Uterus (tissue), 2 donors: Measurements from ENCODE around the gene ARHGAP36.

Experiments
- CTCF ChIP-seq, 4 experiments: fragments of 200-600 bp in 2 of 4; fragments of 450-650 bp in 2 of 4; sonication (generic) in 2 of 4; IDR thresholded peaks; one replicate each; pipeline ENCODE4 v1.5.1; 2016 to 2019; ENCODE audit warnings: antibody characterized with exemption in 4 of 4, mild to moderate bottlenecking in 2 of 4, moderate library complexity in 1 of 4
- POLR2A ChIP-seq, 2 donors: fragments of 450-650 bp; IDR thresholded peaks; one replicate each; pipeline ENCODE4 v1.6.1; 2016; ENCODE audit warnings: antibody characterized with exemption in 2 of 2, mild to moderate bottlenecking in 1 of 2, moderate library complexity in 1 of 2

DNA sequence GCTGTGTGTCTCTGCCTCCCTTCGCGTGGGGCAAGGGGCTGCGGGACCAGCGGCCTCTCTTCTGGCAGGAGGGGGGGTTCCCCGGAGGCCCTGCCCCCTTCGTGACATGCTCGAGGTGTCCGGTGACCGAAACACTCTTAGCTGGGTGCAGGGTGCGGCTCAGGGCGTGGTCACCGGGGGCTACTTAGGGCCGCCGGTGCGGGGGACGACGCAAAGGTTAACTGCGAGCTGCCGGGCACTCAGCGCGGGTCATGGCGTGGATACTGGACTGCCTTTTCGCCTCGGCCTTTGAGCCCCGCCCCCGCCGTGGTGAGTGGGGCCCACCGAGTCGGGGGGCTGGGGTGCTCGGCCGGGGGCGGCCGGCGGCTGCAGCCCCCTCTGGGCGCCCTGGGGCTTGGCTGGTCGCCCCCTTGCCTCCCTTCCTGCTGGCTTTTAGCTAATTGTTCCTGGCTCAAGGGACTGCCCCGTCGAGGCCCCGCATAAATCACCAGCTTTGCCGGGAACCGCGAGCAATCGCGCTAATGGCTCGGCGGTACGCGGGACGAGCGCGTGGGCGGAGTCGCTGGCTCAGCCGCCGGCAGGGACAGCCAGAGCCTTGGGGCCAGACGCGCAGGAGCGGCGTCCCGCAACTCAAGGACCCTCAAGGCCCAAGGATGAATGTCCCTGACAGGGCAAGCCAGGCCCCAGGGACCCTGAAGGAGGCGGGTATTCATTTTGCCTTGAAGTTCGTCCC is at the start of gene ARHGAP36:
- TF ChIP-seq CTCF (IDR thresholded peaks at IDR 0.05): no peak
- no peak for TF ChIP-seq POLR2A (IDR thresholded peaks at IDR 0.05)
